Activated CD4-positive, alpha-beta T cell treated with anti-CD3 and anti-CD28 coated beads, Interleukin-2, amount 50 U/mL, for 24 hours (primary cell): ENCODE measurements around the gene SYNPO2L.
"Not testable (repeated sequence)": the region's sequence is repeated elsewhere in the genome, so short reads cannot be mapped to it uniquely, and the experiment has no call there.

ENCODE experiments used
- DNase-seq, 2 donors: peaks; one replicate each; pipeline ENCODE4 v3.0.0-alpha.2; 2020; ENCODE audit warnings: low read depth in 1 of 2, low spot score in 1 of 2

The SYNPO2L gene

DNA sequence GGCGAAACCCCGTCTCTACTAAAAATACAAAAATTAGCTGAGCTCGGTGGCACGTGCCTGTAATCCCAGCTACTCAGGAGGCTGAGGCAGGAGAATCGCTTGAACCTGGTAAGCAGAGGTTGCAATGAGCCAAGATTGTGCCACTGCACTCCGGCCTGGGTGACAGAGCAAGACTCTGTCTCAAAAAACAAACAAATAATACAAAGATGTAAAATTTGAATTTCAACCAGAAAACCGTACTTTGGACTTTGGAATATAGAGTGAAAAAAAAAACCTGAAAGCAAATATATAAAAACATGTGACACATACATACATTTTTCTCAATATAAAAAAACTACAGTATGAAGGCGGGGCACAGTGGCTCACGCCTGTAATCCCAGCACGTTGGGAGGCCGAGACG, 34.9 kb downstream of the SYNPO2L start:
- DNase-seq = not testable (repeated sequence)

DNA sequence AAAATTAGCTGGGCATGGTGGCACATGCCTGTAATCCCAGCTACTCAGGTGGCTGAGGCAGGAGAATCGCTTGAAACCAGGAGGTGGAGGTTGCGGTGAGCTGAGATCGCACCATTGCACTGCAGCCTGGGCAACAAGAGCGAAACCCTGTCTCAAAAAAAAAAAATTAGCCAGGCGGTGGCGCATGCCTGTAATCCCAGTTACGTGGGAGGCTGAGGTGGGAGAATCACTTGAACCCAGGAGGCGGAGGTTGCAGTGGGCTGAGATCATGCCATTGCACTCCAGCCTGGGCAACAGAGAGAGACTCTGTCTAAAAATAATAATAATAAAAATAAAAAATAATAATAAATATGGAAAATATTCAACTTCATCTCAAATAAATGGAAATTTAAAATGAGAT, 38.7 kb downstream of the SYNPO2L start:
- DNase-seq = not testable (repeated sequence)

DNA sequence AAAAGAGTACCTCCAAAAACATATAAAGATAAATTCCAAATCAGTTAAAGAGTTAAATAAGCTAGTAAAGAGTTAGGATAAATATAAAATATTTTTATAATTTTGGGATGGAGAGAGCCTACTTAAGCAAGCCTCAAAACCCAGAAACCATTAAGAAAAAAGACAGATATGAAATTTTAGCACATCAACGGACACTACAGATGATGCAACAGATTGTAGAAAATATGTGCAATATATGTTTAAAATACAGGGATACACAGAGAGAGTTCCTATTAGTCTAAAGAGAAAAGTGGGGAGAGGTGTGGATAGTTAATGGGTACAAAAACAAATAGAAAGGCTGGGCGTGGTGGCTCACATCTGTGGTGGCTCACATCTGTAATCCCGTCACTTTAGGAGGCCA, 41.1 kb downstream of the SYNPO2L start:
- DNase-seq = no peak

GRCh38 chr10:73609116-73609515, 46.7 kb downstream of the SYNPO2L start:
- DNase-seq = no peak

DNA sequence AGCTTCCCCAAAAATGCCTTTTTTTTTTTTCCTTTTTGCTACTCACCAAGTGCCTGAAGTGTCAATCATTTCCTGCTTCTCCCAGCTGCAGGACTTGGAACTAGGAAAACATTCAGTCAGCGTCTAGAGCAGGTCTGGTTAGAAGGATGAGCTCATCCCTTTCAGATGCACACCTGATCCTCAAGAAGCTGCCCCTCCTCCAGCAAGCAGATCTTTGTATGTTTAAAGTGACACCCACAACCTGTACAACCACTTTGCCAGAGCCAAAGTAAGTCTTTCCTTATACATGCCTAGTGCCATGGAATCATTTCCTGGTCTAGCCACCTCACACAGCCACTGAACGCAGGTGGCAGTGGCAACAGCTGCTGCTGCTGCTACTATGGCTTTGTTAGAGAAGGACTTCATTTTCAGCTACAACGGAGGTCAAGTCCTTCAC, 54.3 kb downstream of the SYNPO2L start:
- DNase-seq = no peak

- no peak for DNase-seq
Observed at GRCh38 chr10:73597346-73597745, 58.5 kb downstream of the SYNPO2L start.
